Glutamatergic neuron (in vitro differentiated cells): ENCODE data around the gene TEX38. TPM values are rescaled to one million over a fixed set of nuclear protein-coding genes. Genes with fewer than 3 reads are reported as not detected.

Source experiments
- DNase-seq: peaks from one replicate; pipeline ENCODE4 v3.0.0; 2022
- H3K27ac Mint-ChIP-seq: one replicate; pipeline ENCODE4 v1.8.0; 2020; ENCODE audit warnings: mild to moderate bottlenecking, mixed read lengths, inconsistent platforms; ENCODE audit not compliant: unreplicated experiment
- H3K27me3 Mint-ChIP-seq: one replicate; pipeline ENCODE4 v1.8.0; 2020; ENCODE audit warnings: mild to moderate bottlenecking, moderate library complexity, mixed read lengths, inconsistent platforms; ENCODE audit not compliant: unreplicated experiment
- H3K36me3 Mint-ChIP-seq: one replicate; pipeline ENCODE4 v1.8.0; 2020; ENCODE audit warnings: mild to moderate bottlenecking, mixed read lengths, inconsistent platforms; ENCODE audit not compliant: unreplicated experiment
- H3K4me1 Mint-ChIP-seq: one replicate; pipeline ENCODE4 v1.8.0; 2020; ENCODE audit warnings: mild to moderate bottlenecking, low read depth, mixed read lengths, inconsistent platforms; ENCODE audit not compliant: unreplicated experiment
- H3K4me3 Mint-ChIP-seq: one replicate; pipeline ENCODE4 v1.8.0; 2020; ENCODE audit warnings: mild to moderate bottlenecking, mixed read lengths, inconsistent platforms; ENCODE audit not compliant: unreplicated experiment
- H3K9me3 Mint-ChIP-seq: one replicate; pipeline ENCODE4 v1.8.0; 2020; ENCODE audit warnings: mild to moderate bottlenecking, moderate library complexity, mixed read lengths, inconsistent platforms; ENCODE audit not compliant: unreplicated experiment
- CTCF ChIP-seq: fragments of 200-600 bp; sonication (generic); IDR thresholded peaks from one replicate; pipeline ENCODE4 v1.5.0; 2021; ENCODE audit not compliant: partially characterized antibody, unreplicated experiment
- total RNA-seq: library from RNA; stranded (reverse); fragmentation: NEBNext Ultra II Directional; extraction: Animal tissue kit (Norgen Biotek cat#: 25700); gene quantifications from one replicate; pipeline ENCODE4 v1.2.1, GENCODE V29; 2021; ENCODE audit not compliant: unreplicated experiment

Gene TEX38
- total RNA-seq, 1 donor from 2014 or later = not detected

- no peaks in the 10 kb centered on the region for H3K27me3 Mint-ChIP-seq
- no peak for DNase-seq
- H3K36me3 Mint-ChIP-seq = no peaks in the 10 kb centered on the region
- H3K4me3 Mint-ChIP-seq = no peak overlapping the region
- TF ChIP-seq CTCF = no peak
- no peak overlapping the region for H3K27ac Mint-ChIP-seq
- no peaks in the 10 kb centered on the region for H3K9me3 Mint-ChIP-seq
- H3K4me1 Mint-ChIP-seq = no peaks in the 10 kb centered on the region
These were observed 32.4 kb downstream of the TEX38 start for GRCh38 chr1:46703927-46704641.

- no peak overlapping the region for H3K27ac Mint-ChIP-seq
- H3K36me3 Mint-ChIP-seq = no peaks in the 10 kb centered on the region
- no peak for DNase-seq
- H3K4me1 Mint-ChIP-seq = no peaks in the 10 kb centered on the region
- no peak for TF ChIP-seq CTCF
- no peak overlapping the region for H3K4me3 Mint-ChIP-seq
- no peaks in the 10 kb centered on the region for H3K27me3 Mint-ChIP-seq
- H3K9me3 Mint-ChIP-seq = no peaks in the 10 kb centered on the region
These were observed 33.8 kb downstream of the TEX38 start for GRCh38 chr1:46705408-46705807.

- no peak for DNase-seq
- Mint-ChIP-seq H3K27me3 (no peaks in the 10 kb centered on the region), H3K4me1 (no peaks in the 10 kb centered on the region), H3K4me3 (no peak overlapping the region), H3K36me3 (no peaks in the 10 kb centered on the region), H3K27ac (no peak overlapping the region), H3K9me3 (no peaks in the 10 kb centered on the region)
- TF ChIP-seq CTCF = no peak
These were observed 36.5 kb downstream of the TEX38 start for GRCh38 chr1:46708121-46708520.

- TF ChIP-seq CTCF = no peak
- H3K9me3 Mint-ChIP-seq = no peaks in the 10 kb centered on the region
- no peak overlapping the region for H3K27ac Mint-ChIP-seq
- no peak for DNase-seq
- H3K4me3 Mint-ChIP-seq = no peak overlapping the region
- H3K4me1 Mint-ChIP-seq = peaks cover 14% of the 10 kb centered on the region
- no peaks in the 10 kb centered on the region for H3K27me3 Mint-ChIP-seq
- no peaks in the 10 kb centered on the region for H3K36me3 Mint-ChIP-seq
These were observed 43.3 kb downstream of the TEX38 start for GRCh38 chr1:46714976-46715375.

GRCh38 chr1:46717654-46718053 is 46.0 kb downstream of the TEX38 start:
- Mint-ChIP-seq H3K4me1 (peaks cover 14% of the 10 kb centered on the region), H3K27ac (no peak overlapping the region)
- TF ChIP-seq CTCF = no peak

More at GRCh38 chr1:46717654-46718053, 46.0 kb downstream of the TEX38 start:
- H3K9me3 Mint-ChIP-seq = no peaks in the 10 kb centered on the region
- H3K36me3 Mint-ChIP-seq = no peaks in the 10 kb centered on the region
- H3K4me3 Mint-ChIP-seq = peak overlapping the region; percentile 98
- no peak for DNase-seq
- no peaks in the 10 kb centered on the region for H3K27me3 Mint-ChIP-seq
